ENCODE measurements around the gene PROM1.

The PROM1 gene

GRCh38 chr4:16083241-16084191, at the start of gene PROM1:
Gene PROM1, minus strand, starts transcription at chr4:16084023. Its CDS starts 8,117 bp downstream, at chr4:16075906.
- DNase-seq (ENCODE audit: low read depth, low spot score), result no peak

GRCh38 chr4:16133406-16133805, 49.6 kb upstream of the PROM1 start:
- Histone ChIP-seq H3K9me3 (ENCODE audit: low read depth, low read length) (no peaks in the 10 kb centered on the region), H3K9ac (ENCODE audit: insufficient read length) (no peak overlapping the region), H3K4me3 (no peak overlapping the region), H3K27ac (no peak overlapping the region), H3K36me3 (ENCODE audit: insufficient read depth, low read length) (no peaks in the 10 kb centered on the region)
- DNase-seq (ENCODE audit: low read depth, low spot score), result no peak
- no peak for TF ChIP-seq POLR2AphosphoS5 (IDR thresholded peaks at IDR 0.05; ENCODE audit: borderline replicate concordance, low read depth, low read length)
- TF ChIP-seq FOXP2 (optimal IDR thresholded peaks at IDR 0.05; ENCODE audit: control extremely low read depth, extremely low read length, insufficient read depth), result no peak
- TF ChIP-seq EZH2 (IDR thresholded peaks at IDR 0.05), result no peak

More at GRCh38 chr4:16083241-16084191, at the start of gene PROM1:
- no peak within 1 kb of the TSS for H3K27ac ChIP-seq
- H3K9me3 ChIP-seq (ENCODE audit: low read depth, low read length), result no peaks in the 10 kb centered on the region
- H3K36me3 ChIP-seq (ENCODE audit: insufficient read depth, low read length), result no peaks in the 10 kb centered on the region
- no peak within 1 kb of the TSS; the same call in 1 of the 2 replicates for H3K4me3 ChIP-seq
- no peak within 1 kb of the TSS for H3K9ac ChIP-seq (ENCODE audit: insufficient read length)
- TF ChIP-seq FOXP2 (optimal IDR thresholded peaks at IDR 0.05; ENCODE audit: control extremely low read depth, extremely low read length, insufficient read depth), result no peak
- no peak for TF ChIP-seq EZH2 (IDR thresholded peaks at IDR 0.05)
- TF ChIP-seq POLR2AphosphoS5 (IDR thresholded peaks at IDR 0.05; ENCODE audit: borderline replicate concordance, low read depth, low read length), result no peak

- H3K9ac ChIP-seq (ENCODE audit: insufficient read length), result no peak overlapping the region
- H3K27ac ChIP-seq, result no peak overlapping the region
- H3K4me3 ChIP-seq, result no peak overlapping the region
- TF ChIP-seq FOXP2 (optimal IDR thresholded peaks at IDR 0.05; ENCODE audit: control extremely low read depth, extremely low read length, insufficient read depth) (no peak), EZH2 (IDR thresholded peaks at IDR 0.05) (no peak), POLR2AphosphoS5 (IDR thresholded peaks at IDR 0.05; ENCODE audit: borderline replicate concordance, low read depth, low read length) (no peak)
- no peaks in the 10 kb centered on the region for H3K36me3 ChIP-seq (ENCODE audit: insufficient read depth, low read length)
- H3K9me3 ChIP-seq (ENCODE audit: low read depth, low read length), result no peaks in the 10 kb centered on the region
- no peak for DNase-seq (ENCODE audit: low read depth, low spot score)
Measured at GRCh38 chr4:16131293-16131692, 47.5 kb upstream of the PROM1 start.

GRCh38 chr4:16129336-16129735, 45.5 kb upstream of the PROM1 start:
- Histone ChIP-seq H3K4me3 (no peak overlapping the region), H3K27ac (no peak overlapping the region), H3K36me3 (ENCODE audit: insufficient read depth, low read length) (no peaks in the 10 kb centered on the region), H3K9ac (ENCODE audit: insufficient read length) (no peak overlapping the region), H3K9me3 (ENCODE audit: low read depth, low read length) (no peaks in the 10 kb centered on the region)
- no peak for TF ChIP-seq EZH2 (IDR thresholded peaks at IDR 0.05)
- no peak for TF ChIP-seq POLR2AphosphoS5 (IDR thresholded peaks at IDR 0.05; ENCODE audit: borderline replicate concordance, low read depth, low read length)
- no peak for TF ChIP-seq FOXP2 (optimal IDR thresholded peaks at IDR 0.05; ENCODE audit: control extremely low read depth, extremely low read length, insufficient read depth)
- DNase-seq (ENCODE audit: low read depth, low spot score), result no peak

GRCh38 chr4:16126714-16127113, 42.9 kb upstream of the PROM1 start:
- H3K9me3 ChIP-seq (ENCODE audit: low read depth, low read length), result no peaks in the 10 kb centered on the region
- TF ChIP-seq EZH2 (IDR thresholded peaks at IDR 0.05), result no peak
- TF ChIP-seq FOXP2 (optimal IDR thresholded peaks at IDR 0.05; ENCODE audit: control extremely low read depth, extremely low read length, insufficient read depth), result no peak
- no peak for TF ChIP-seq POLR2AphosphoS5 (IDR thresholded peaks at IDR 0.05; ENCODE audit: borderline replicate concordance, low read depth, low read length)
- H3K36me3 ChIP-seq (ENCODE audit: insufficient read depth, low read length), result no peaks in the 10 kb centered on the region
- no peak overlapping the region for H3K9ac ChIP-seq (ENCODE audit: insufficient read length)
- DNase-seq (ENCODE audit: low read depth, low spot score), result no peak
- H3K27ac ChIP-seq, result no peak overlapping the region
- H3K4me3 ChIP-seq, result no peak overlapping the region

- Histone ChIP-seq H3K36me3 (ENCODE audit: insufficient read depth, low read length) (no peaks in the 10 kb centered on the region), H3K9me3 (ENCODE audit: low read depth, low read length) (no peaks in the 10 kb centered on the region), H3K27ac (no peak overlapping the region), H3K9ac (ENCODE audit: insufficient read length) (no peak overlapping the region), H3K4me3 (no peak overlapping the region)
- no peak for TF ChIP-seq FOXP2 (optimal IDR thresholded peaks at IDR 0.05; ENCODE audit: control extremely low read depth, extremely low read length, insufficient read depth)
- TF ChIP-seq POLR2AphosphoS5 (IDR thresholded peaks at IDR 0.05; ENCODE audit: borderline replicate concordance, low read depth, low read length), result no peak
- no peak for TF ChIP-seq EZH2 (IDR thresholded peaks at IDR 0.05)
- no peak for DNase-seq (ENCODE audit: low read depth, low spot score)
Measured at GRCh38 chr4:16125571-16126445, 42.0 kb upstream of the PROM1 start.

- Histone ChIP-seq H3K9ac (ENCODE audit: insufficient read length) (no peak overlapping the region), H3K36me3 (ENCODE audit: insufficient read depth, low read length) (no peaks in the 10 kb centered on the region), H3K4me3 (no peak overlapping the region), H3K27ac (no peak overlapping the region), H3K9me3 (ENCODE audit: low read depth, low read length) (no peaks in the 10 kb centered on the region)
- no peak for TF ChIP-seq FOXP2 (optimal IDR thresholded peaks at IDR 0.05; ENCODE audit: control extremely low read depth, extremely low read length, insufficient read depth)
- TF ChIP-seq POLR2AphosphoS5 (IDR thresholded peaks at IDR 0.05; ENCODE audit: borderline replicate concordance, low read depth, low read length), result no peak
- TF ChIP-seq EZH2 (IDR thresholded peaks at IDR 0.05), result no peak
- no peak for DNase-seq (ENCODE audit: low read depth, low spot score)
Measured at GRCh38 chr4:16124232-16124631, 40.4 kb upstream of the PROM1 start.
